Suprapubic skin (tissue), 3 donors: ENCODE measurements around the gene LASP1NB.
"Not testable (repeated sequence)": the region's sequence is repeated elsewhere in the genome, so short reads cannot be mapped to it uniquely, and the experiment has no call there.

Experiments
- CTCF ChIP-seq, 2 donors: fragments of 200-600 bp in 1 of 2; fragments of 450-650 bp in 1 of 2; sonication (generic) in 1 of 2; IDR thresholded peaks; one replicate each; pipeline ENCODE4 v1.5.1; 2016 to 2019; ENCODE audit warnings: antibody characterized with exemption in 2 of 2, mild to moderate bottlenecking in 1 of 2, moderate library complexity in 1 of 2
- EP300 ChIP-seq: sonication (generic); formaldehyde crosslinking; IDR thresholded peaks from one replicate; pipeline ENCODE4 v1.6.1; 2017; ENCODE audit warnings: antibody characterized with exemption
- POLR2A ChIP-seq, 2 donors: fragments of 450-650 bp; IDR thresholded peaks; one replicate each; pipeline ENCODE4 v1.6.1; 2017; ENCODE audit warnings: antibody characterized with exemption in 2 of 2, mild to moderate bottlenecking in 2 of 2, moderate library complexity in 2 of 2

GRCh38 chr17:38933962-38934361 lies 8.5 kb downstream of the LASP1NB start:
- TF ChIP-seq EP300; CTCF (IDR thresholded peaks at IDR 0.05); POLR2A (IDR thresholded peaks at IDR 0.05): not testable (repeated sequence)
